IPS-15b (cell line): ENCODE results near the gene MXRA5.

Source experiments
- H3K27me3 ChIP-seq: one replicate; pipeline ENCODE4 v1.6.1; 2013; ENCODE audit warnings: low read length; ENCODE audit not compliant: control insufficient read depth, insufficient read depth
- H3K36me3 ChIP-seq: one replicate; pipeline ENCODE4 v1.6.1; 2013; ENCODE audit warnings: low read length; ENCODE audit not compliant: control insufficient read depth, insufficient read depth
- H3K4me1 ChIP-seq: one replicate; pipeline ENCODE4 v1.6.1; 2013; ENCODE audit warnings: mild to moderate bottlenecking, low read length; ENCODE audit not compliant: control insufficient read depth, insufficient read depth
- H3K4me3 ChIP-seq: one replicate; pipeline ENCODE4 v1.5.1; 2013; ENCODE audit warnings: low read depth, low read length
- H3K9ac ChIP-seq: one replicate; pipeline ENCODE4 v1.6.1; 2013; ENCODE audit warnings: low read depth, mild to moderate bottlenecking, low read length
- H3K9me3 ChIP-seq: one replicate; pipeline ENCODE4 v1.6.1; 2013; ENCODE audit warnings: mild to moderate bottlenecking, low read length; ENCODE audit not compliant: control insufficient read depth, insufficient read depth

MXRA5 gene

GRCh38 chrX:3268829-3269228, 77.6 kb downstream of the MXRA5 start:
- Histone ChIP-seq H3K27me3 (no peaks in the 10 kb centered on the region), H3K4me3 (no peak overlapping the region), H3K9me3 (no peaks in the 10 kb centered on the region), H3K36me3 (no peaks in the 10 kb centered on the region), H3K9ac (no peak overlapping the region), H3K4me1 (no peaks in the 10 kb centered on the region)

GRCh38 chrX:3263681-3264126, 82.7 kb downstream of the MXRA5 start:
- no peaks in the 10 kb centered on the region for H3K27me3 ChIP-seq
- H3K9ac ChIP-seq: no peak overlapping the region
- no peaks in the 10 kb centered on the region for H3K36me3 ChIP-seq
- H3K4me1 ChIP-seq: no peaks in the 10 kb centered on the region
- no peak overlapping the region for H3K4me3 ChIP-seq
- no peaks in the 10 kb centered on the region for H3K9me3 ChIP-seq

GRCh38 chrX:3262901-3263300, 83.6 kb downstream of the MXRA5 start:
- no peak overlapping the region for H3K4me3 ChIP-seq
- no peaks in the 10 kb centered on the region for H3K36me3 ChIP-seq
- no peaks in the 10 kb centered on the region for H3K27me3 ChIP-seq
- H3K9ac ChIP-seq: no peak overlapping the region
- H3K4me1 ChIP-seq: no peaks in the 10 kb centered on the region
- no peaks in the 10 kb centered on the region for H3K9me3 ChIP-seq
